ENCODE results near the gene CDC5L.

CDC5L gene

GRCh38 chr6:44499609-44500008, 112.1 kb downstream of the CDC5L start:
- DNase-seq (ENCODE audit: low spot score) = no peak
